ENCODE results near the gene MRGPRF. TPM values are rescaled to one million over a fixed set of nuclear protein-coding genes. Genes with fewer than 3 reads are reported as not detected.

MRGPRF gene
- total RNA-seq, 4 donors from 2014 or later: 34.2 to 67.9 (median 46.3) TPM

GRCh38 chr11:69030301-69030700, 17.3 kb upstream of the MRGPRF start:
- H3K27me3 ChIP-seq: no peaks in the 10 kb centered on the region
- no peaks in the 10 kb centered on the region for H3K9me3 ChIP-seq
- DNase-seq (ENCODE audit: low spot score in 2 of 2): no peak
- no peaks in the 10 kb centered on the region for H3K36me3 ChIP-seq
- H3K4me1 ChIP-seq: peaks cover 0 to 4% (median 3%) of the 10 kb centered on the region in 4 donors
- TF ChIP-seq POLR2A (IDR thresholded peaks at IDR 0.05) (no peak), CTCF (IDR thresholded peaks at IDR 0.05) (no peak), EP300 (IDR thresholded peaks at IDR 0.05) (no peak)
- H3K4me3 ChIP-seq: no peak overlapping the region
- WGBS, 2 donors: 70% methylated on average over 6 of the region's 6 CpGs
- H3K27ac ChIP-seq: peak overlapping the region in 2 of 4 donors; percentile 59 to 60

GRCh38 chr11:69027704-69028372, 14.8 kb upstream of the MRGPRF start:
- no peak overlapping the region for H3K4me3 ChIP-seq
- no peaks in the 10 kb centered on the region for H3K27me3 ChIP-seq
- no peaks in the 10 kb centered on the region for H3K4me1 ChIP-seq
- WGBS, 2 donors: 67 to 68% methylated on average over 9 of the region's 9 CpGs
- no peak for TF ChIP-seq EP300 (IDR thresholded peaks at IDR 0.05)
- TF ChIP-seq CTCF (IDR thresholded peaks at IDR 0.05): no peak
- no peak for TF ChIP-seq POLR2A (IDR thresholded peaks at IDR 0.05)
- no peak for DNase-seq (ENCODE audit: low spot score in 2 of 2)
- no peaks in the 10 kb centered on the region for H3K9me3 ChIP-seq
- no peaks in the 10 kb centered on the region for H3K36me3 ChIP-seq
- H3K27ac ChIP-seq: no peak overlapping the region

GRCh38 chr11:69024509-69024908, 11.5 kb upstream of the MRGPRF start:
- TF ChIP-seq POLR2A (IDR thresholded peaks at IDR 0.05): no peak
- no peak for TF ChIP-seq EP300 (IDR thresholded peaks at IDR 0.05)
- no peak for TF ChIP-seq CTCF (IDR thresholded peaks at IDR 0.05)
- no peaks in the 10 kb centered on the region for H3K4me1 ChIP-seq
- 74 to 77% methylated on average over 6 of the region's 6 CpGs for WGBS, 2 donors
- H3K4me3 ChIP-seq: no peak overlapping the region
- H3K27me3 ChIP-seq: no peaks in the 10 kb centered on the region
- no peaks in the 10 kb centered on the region for H3K9me3 ChIP-seq
- no peak for DNase-seq (ENCODE audit: low spot score in 2 of 2)
- H3K36me3 ChIP-seq: no peaks in the 10 kb centered on the region
- H3K27ac ChIP-seq: no peak overlapping the region

- H3K36me3 ChIP-seq: no peaks in the 10 kb centered on the region
- H3K27me3 ChIP-seq: no peaks in the 10 kb centered on the region
- no peaks in the 10 kb centered on the region for H3K4me1 ChIP-seq
- no peak for TF ChIP-seq EP300 (IDR thresholded peaks at IDR 0.05)
- no peak for TF ChIP-seq POLR2A (IDR thresholded peaks at IDR 0.05)
- no peak for TF ChIP-seq CTCF (IDR thresholded peaks at IDR 0.05)
- no peaks in the 10 kb centered on the region for H3K9me3 ChIP-seq
- no peak overlapping the region for H3K27ac ChIP-seq
- 61 to 68% methylated on average over 10 of the region's 10 CpGs for WGBS, 2 donors
- DNase-seq (ENCODE audit: low spot score in 2 of 2): no peak
- H3K4me3 ChIP-seq: no peak overlapping the region
These were observed 9.2 kb upstream of the MRGPRF start for GRCh38 chr11:69022260-69022659.

- no peak for DNase-seq (ENCODE audit: low spot score in 2 of 2)
- peaks cover 0 to 12% (median 2%) of the 10 kb centered on the region in 4 donors for H3K4me1 ChIP-seq
- TF ChIP-seq POLR2A (IDR thresholded peaks at IDR 0.05) (no peak), CTCF (IDR thresholded peaks at IDR 0.05) (no peak), EP300 (IDR thresholded peaks at IDR 0.05) (no peak)
- H3K9me3 ChIP-seq: no peaks in the 10 kb centered on the region
- H3K4me3 ChIP-seq: no peak overlapping the region
- peak overlapping the region in 1 of 4 donors; percentile 23 for H3K27ac ChIP-seq
- H3K27me3 ChIP-seq: no peaks in the 10 kb centered on the region
- no peaks in the 10 kb centered on the region for H3K36me3 ChIP-seq
- 64 to 65% methylated on average over 13 of the region's 13 CpGs for WGBS, 2 donors
These were observed 5.9 kb upstream of the MRGPRF start for GRCh38 chr11:69018924-69019323.
